Esophagus muscularis mucosa (tissue), 3 donors: ENCODE data around the gene RPL22L1.

ENCODE experiments used
- POLR2A ChIP-seq: fragments of 450-650 bp; IDR thresholded peaks from one replicate; pipeline ENCODE4 v1.6.1; 2017; ENCODE audit warnings: antibody characterized with exemption, moderate library complexity, mild to moderate bottlenecking, low read depth
- TF ChIP-seq, protein P1 (sequence below), 3 experiments: fragments of 200-600 bp in 2 of 3; fragments of 450-650 bp in 1 of 3; sonication (generic) in 2 of 3; IDR thresholded peaks; one replicate each; pipeline ENCODE4 v1.5.1; 2017 to 2019; ENCODE audit warnings: antibody characterized with exemption in 3 of 3, mild to moderate bottlenecking in 2 of 3, moderate library complexity in 1 of 3

DNA sequence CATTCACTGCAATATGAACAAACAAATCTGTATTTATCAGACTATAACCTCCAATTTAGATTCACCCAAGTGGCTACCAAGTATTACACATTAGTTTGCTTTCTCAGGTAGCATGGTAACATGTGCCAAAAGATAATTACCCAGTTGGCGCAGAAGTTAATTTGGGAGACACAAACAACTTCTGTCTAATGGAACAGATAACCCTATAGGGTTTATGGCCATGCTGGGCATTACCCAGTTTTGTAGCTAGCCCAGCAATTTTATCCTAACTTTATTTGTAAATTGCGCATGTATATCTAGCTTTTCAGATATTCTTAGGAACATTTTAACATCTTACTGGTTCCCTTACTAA, 780 bp downstream of the RPL22L1 start:
- TF ChIP-seq, protein P1, sequence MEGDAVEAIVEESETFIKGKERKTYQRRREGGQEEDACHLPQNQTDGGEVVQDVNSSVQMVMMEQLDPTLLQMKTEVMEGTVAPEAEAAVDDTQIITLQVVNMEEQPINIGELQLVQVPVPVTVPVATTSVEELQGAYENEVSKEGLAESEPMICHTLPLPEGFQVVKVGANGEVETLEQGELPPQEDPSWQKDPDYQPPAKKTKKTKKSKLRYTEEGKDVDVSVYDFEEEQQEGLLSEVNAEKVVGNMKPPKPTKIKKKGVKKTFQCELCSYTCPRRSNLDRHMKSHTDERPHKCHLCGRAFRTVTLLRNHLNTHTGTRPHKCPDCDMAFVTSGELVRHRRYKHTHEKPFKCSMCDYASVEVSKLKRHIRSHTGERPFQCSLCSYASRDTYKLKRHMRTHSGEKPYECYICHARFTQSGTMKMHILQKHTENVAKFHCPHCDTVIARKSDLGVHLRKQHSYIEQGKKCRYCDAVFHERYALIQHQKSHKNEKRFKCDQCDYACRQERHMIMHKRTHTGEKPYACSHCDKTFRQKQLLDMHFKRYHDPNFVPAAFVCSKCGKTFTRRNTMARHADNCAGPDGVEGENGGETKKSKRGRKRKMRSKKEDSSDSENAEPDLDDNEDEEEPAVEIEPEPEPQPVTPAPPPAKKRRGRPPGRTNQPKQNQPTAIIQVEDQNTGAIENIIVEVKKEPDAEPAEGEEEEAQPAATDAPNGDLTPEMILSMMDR (IDR thresholded peaks at IDR 0.05) = no peak
- TF ChIP-seq POLR2A = no peak
